HEK293 (cell line): ENCODE results near the gene CIZ1.

Experiments
- HOXC10 ChIP-seq: sonication (generic); formaldehyde crosslinking; IDR thresholded peaks from 2 replicates; pipeline ENCODE4 v1.8.1; 2023; ENCODE audit warnings: mild to moderate bottlenecking, missing genetic modification reagents
- IKZF3 ChIP-seq: fragments of 450-650 bp; IDR thresholded peaks from 2 replicates; pipeline ENCODE4 v1.5.0; 2018; ENCODE audit warnings: missing biosample characterization, mild to moderate bottlenecking, missing genetic modification characterization, moderate library complexity
- SCRT2 ChIP-seq: fragments of 450-650 bp; formaldehyde crosslinking; IDR thresholded peaks from 2 replicates; pipeline ENCODE4 v1.5.1; 2016; ENCODE audit warnings: missing biosample characterization, missing genetic modification characterization
- SETDB1 ChIP-seq: IDR thresholded peaks from one replicate; pipeline ENCODE4 v1.6.1; 2017; ENCODE audit warnings: mild to moderate bottlenecking, low read length, moderate library complexity, mixed read lengths; ENCODE audit not compliant: insufficient read length
- YY1 ChIP-seq: fragments of 450-650 bp; formaldehyde crosslinking; IDR thresholded peaks from 2 replicates; pipeline ENCODE4 v1.5.1; 2018; ENCODE audit warnings: missing biosample characterization, missing genetic modification characterization
- ZBTB48 ChIP-seq: fragments of 450-650 bp; formaldehyde crosslinking; IDR thresholded peaks from 2 replicates; pipeline ENCODE4 v1.5.1; 2016; ENCODE audit warnings: missing biosample characterization, missing genetic modification characterization
- ZFHX2 ChIP-seq: fragments of 450-650 bp; formaldehyde crosslinking; conservative IDR thresholded peaks from 2 replicates; pipeline ENCODE4 v1.5.1; 2016; ENCODE audit warnings: missing biosample characterization, missing genetic modification characterization
- ZFP37 ChIP-seq: fragments of 450-650 bp; formaldehyde crosslinking; IDR thresholded peaks from 2 replicates; pipeline ENCODE4 v1.5.1; 2016; ENCODE audit warnings: missing biosample characterization, missing genetic modification characterization
- ZFP41 ChIP-seq: fragments of 450-650 bp; formaldehyde crosslinking; IDR thresholded peaks from 2 replicates; pipeline ENCODE4 v1.5.1; 2016; ENCODE audit warnings: missing biosample characterization, missing genetic modification characterization, borderline replicate concordance
- ZNF114 ChIP-seq: fragments of 450-650 bp; formaldehyde crosslinking; IDR thresholded peaks from 2 replicates; pipeline ENCODE4 v1.5.0; 2017; ENCODE audit warnings: missing biosample characterization, missing genetic modification characterization
- ZNF2 ChIP-seq: fragments of 450-650 bp; formaldehyde crosslinking; IDR thresholded peaks from 2 replicates; pipeline ENCODE4 v1.5.1; 2016; ENCODE audit warnings: missing biosample characterization, missing genetic modification characterization
- ZNF292 ChIP-seq: fragments of 450-650 bp; formaldehyde crosslinking; IDR thresholded peaks from 2 replicates; pipeline ENCODE4 v1.5.1; 2016; ENCODE audit warnings: low read depth, missing biosample characterization, missing genetic modification characterization, borderline replicate concordance
- ZNF391 ChIP-seq: fragments of 450-650 bp; formaldehyde crosslinking; IDR thresholded peaks from 2 replicates; pipeline ENCODE4 v1.5.1; 2016; ENCODE audit warnings: low read depth, missing biosample characterization, missing genetic modification characterization, borderline replicate concordance
- ZNF473 ChIP-seq: fragments of 450-650 bp; formaldehyde crosslinking; IDR thresholded peaks from 2 replicates; pipeline ENCODE4 v1.5.1; 2017; ENCODE audit warnings: missing biosample characterization, missing genetic modification characterization
- ZNF521 ChIP-seq: fragments of 450-650 bp; formaldehyde crosslinking; IDR thresholded peaks from 2 replicates; pipeline ENCODE4 v1.5.1; 2017; ENCODE audit warnings: missing biosample characterization, mild to moderate bottlenecking, missing genetic modification characterization
- ZNF555 ChIP-seq: fragments of 450-650 bp; formaldehyde crosslinking; conservative IDR thresholded peaks from 2 replicates; pipeline ENCODE4 v1.5.1; 2017; ENCODE audit warnings: missing biosample characterization, mild to moderate bottlenecking, missing genetic modification characterization, inconsistent platforms
- ZNF571 ChIP-seq: fragments of 450-650 bp; formaldehyde crosslinking; IDR thresholded peaks from 2 replicates; pipeline ENCODE4 v1.5.0; 2017; ENCODE audit warnings: missing biosample characterization, missing genetic modification characterization
- ZNF629 ChIP-seq: fragments of 450-650 bp; formaldehyde crosslinking; IDR thresholded peaks from 2 replicates; pipeline ENCODE4 v1.5.1; 2017; ENCODE audit warnings: missing biosample characterization, missing genetic modification characterization
- ZNF792 ChIP-seq: fragments of 450-650 bp; formaldehyde crosslinking; IDR thresholded peaks from 2 replicates; pipeline ENCODE4 v1.5.1; 2016; ENCODE audit warnings: missing biosample characterization, missing genetic modification characterization
- TF ChIP-seq, protein P1 (sequence below): fragments of 450-650 bp; formaldehyde crosslinking; IDR thresholded peaks from 2 replicates; pipeline ENCODE4 v1.5.1; 2017; ENCODE audit warnings: missing biosample characterization, missing genetic modification characterization
- TF ChIP-seq, protein P2 (sequence below): fragments of 450-650 bp; formaldehyde crosslinking; IDR thresholded peaks from 2 replicates; pipeline ENCODE4 v1.5.1; 2016; ENCODE audit warnings: missing biosample characterization, missing genetic modification characterization, borderline replicate concordance
- TF ChIP-seq, protein P3 (sequence below): fragments of 450-650 bp; formaldehyde crosslinking; IDR thresholded peaks from 2 replicates; pipeline ENCODE4 v1.5.1; 2016; ENCODE audit warnings: missing biosample characterization, missing genetic modification characterization
- TF ChIP-seq, protein P4 (sequence below): fragments of 450-650 bp; formaldehyde crosslinking; IDR thresholded peaks from 2 replicates; pipeline ENCODE4 v1.5.1; 2016; ENCODE audit warnings: missing biosample characterization, missing genetic modification characterization, borderline replicate concordance
- TF ChIP-seq, protein P5 (sequence below): fragments of 450-650 bp; formaldehyde crosslinking; optimal IDR thresholded peaks from 2 replicates; pipeline ENCODE3; 2016; ENCODE audit warnings: missing biosample characterization, mild to moderate bottlenecking, missing genetic modification characterization
- TF ChIP-seq, protein P6 (sequence below): fragments of 450-650 bp; formaldehyde crosslinking; IDR thresholded peaks from 2 replicates; pipeline ENCODE4 v1.5.1; 2016; ENCODE audit warnings: missing biosample characterization, missing genetic modification characterization

CIZ1 gene

DNA sequence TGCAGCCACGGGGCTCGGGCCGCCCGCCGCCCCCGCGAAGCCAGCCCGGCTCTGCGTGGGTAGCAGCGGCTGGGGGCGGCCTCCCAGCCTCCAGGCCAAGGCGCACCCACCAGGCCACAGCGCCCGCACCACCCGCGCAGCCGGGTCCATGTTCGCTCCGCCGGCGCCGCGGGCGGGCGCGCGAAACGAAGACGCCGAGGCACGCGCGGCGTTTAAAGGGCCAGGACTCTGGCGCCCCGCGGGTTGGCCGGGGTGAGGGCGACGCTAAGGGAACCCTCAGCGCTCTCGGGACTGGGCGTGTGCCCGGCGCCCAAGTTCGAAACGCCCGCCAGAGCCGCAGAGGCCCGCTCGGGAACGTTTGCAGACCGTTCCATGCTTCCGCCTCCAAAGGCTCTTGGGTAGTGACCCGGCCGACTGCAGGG is 63.8 kb downstream of the CIZ1 start, which contains the start of gene PTGES2 (continued):
- TF ChIP-seq ZNF521 (tag by site-specific recombination) = no peak
- TF ChIP-seq ZNF555 (tag by site-specific recombination) = no peak
- TF ChIP-seq, protein P1, sequence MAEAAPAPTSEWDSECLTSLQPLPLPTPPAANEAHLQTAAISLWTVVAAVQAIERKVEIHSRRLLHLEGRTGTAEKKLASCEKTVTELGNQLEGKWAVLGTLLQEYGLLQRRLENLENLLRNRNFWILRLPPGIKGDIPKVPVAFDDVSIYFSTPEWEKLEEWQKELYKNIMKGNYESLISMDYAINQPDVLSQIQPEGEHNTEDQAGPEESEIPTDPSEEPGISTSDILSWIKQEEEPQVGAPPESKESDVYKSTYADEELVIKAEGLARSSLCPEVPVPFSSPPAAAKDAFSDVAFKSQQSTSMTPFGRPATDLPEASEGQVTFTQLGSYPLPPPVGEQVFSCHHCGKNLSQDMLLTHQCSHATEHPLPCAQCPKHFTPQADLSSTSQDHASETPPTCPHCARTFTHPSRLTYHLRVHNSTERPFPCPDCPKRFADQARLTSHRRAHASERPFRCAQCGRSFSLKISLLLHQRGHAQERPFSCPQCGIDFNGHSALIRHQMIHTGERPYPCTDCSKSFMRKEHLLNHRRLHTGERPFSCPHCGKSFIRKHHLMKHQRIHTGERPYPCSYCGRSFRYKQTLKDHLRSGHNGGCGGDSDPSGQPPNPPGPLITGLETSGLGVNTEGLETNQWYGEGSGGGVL = no peak
- TF ChIP-seq ZNF292 (tag by site-specific recombination) = no peak
- TF ChIP-seq, protein P2, sequence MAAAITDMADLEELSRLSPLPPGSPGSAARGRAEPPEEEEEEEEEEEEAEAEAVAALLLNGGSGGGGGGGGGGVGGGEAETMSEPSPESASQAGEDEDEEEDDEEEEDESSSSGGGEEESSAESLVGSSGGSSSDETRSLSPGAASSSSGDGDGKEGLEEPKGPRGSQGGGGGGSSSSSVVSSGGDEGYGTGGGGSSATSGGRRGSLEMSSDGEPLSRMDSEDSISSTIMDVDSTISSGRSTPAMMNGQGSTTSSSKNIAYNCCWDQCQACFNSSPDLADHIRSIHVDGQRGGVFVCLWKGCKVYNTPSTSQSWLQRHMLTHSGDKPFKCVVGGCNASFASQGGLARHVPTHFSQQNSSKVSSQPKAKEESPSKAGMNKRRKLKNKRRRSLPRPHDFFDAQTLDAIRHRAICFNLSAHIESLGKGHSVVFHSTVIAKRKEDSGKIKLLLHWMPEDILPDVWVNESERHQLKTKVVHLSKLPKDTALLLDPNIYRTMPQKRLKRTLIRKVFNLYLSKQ (tag by site-specific recombination) = no peak
- 0 out of 2 replicates have a peak, but pooled peaks have one; percentile 44 for TF ChIP-seq ZNF629 (tag by site-specific recombination)
- TF ChIP-seq, protein P3, sequence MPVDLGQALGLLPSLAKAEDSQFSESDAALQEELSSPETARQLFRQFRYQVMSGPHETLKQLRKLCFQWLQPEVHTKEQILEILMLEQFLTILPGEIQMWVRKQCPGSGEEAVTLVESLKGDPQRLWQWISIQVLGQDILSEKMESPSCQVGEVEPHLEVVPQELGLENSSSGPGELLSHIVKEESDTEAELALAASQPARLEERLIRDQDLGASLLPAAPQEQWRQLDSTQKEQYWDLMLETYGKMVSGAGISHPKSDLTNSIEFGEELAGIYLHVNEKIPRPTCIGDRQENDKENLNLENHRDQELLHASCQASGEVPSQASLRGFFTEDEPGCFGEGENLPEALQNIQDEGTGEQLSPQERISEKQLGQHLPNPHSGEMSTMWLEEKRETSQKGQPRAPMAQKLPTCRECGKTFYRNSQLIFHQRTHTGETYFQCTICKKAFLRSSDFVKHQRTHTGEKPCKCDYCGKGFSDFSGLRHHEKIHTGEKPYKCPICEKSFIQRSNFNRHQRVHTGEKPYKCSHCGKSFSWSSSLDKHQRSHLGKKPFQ (tag by site-specific recombination) = no peak
- TF ChIP-seq HOXC10 (CRISPR knock-in tag) = no peak
- no peak for TF ChIP-seq ZNF792 (tag by site-specific recombination)
- no peak for TF ChIP-seq SETDB1
- TF ChIP-seq ZFP37 = no peak
- no peak for TF ChIP-seq IKZF3
- TF ChIP-seq YY1 (tag by site-specific recombination) = no peak; the same call in 1 of the 2 replicates
- TF ChIP-seq ZNF571 = no peak
- no peak for TF ChIP-seq ZNF391 (tag by site-specific recombination)
- no peak for TF ChIP-seq SCRT2 (tag by site-specific recombination)
- no peak for TF ChIP-seq ZBTB48 (tag by site-specific recombination)
- peak; percentile 93 for TF ChIP-seq ZFHX2 (tag by site-specific recombination)
- TF ChIP-seq ZNF473 (tag by site-specific recombination) = no peak
- TF ChIP-seq, protein P4, sequence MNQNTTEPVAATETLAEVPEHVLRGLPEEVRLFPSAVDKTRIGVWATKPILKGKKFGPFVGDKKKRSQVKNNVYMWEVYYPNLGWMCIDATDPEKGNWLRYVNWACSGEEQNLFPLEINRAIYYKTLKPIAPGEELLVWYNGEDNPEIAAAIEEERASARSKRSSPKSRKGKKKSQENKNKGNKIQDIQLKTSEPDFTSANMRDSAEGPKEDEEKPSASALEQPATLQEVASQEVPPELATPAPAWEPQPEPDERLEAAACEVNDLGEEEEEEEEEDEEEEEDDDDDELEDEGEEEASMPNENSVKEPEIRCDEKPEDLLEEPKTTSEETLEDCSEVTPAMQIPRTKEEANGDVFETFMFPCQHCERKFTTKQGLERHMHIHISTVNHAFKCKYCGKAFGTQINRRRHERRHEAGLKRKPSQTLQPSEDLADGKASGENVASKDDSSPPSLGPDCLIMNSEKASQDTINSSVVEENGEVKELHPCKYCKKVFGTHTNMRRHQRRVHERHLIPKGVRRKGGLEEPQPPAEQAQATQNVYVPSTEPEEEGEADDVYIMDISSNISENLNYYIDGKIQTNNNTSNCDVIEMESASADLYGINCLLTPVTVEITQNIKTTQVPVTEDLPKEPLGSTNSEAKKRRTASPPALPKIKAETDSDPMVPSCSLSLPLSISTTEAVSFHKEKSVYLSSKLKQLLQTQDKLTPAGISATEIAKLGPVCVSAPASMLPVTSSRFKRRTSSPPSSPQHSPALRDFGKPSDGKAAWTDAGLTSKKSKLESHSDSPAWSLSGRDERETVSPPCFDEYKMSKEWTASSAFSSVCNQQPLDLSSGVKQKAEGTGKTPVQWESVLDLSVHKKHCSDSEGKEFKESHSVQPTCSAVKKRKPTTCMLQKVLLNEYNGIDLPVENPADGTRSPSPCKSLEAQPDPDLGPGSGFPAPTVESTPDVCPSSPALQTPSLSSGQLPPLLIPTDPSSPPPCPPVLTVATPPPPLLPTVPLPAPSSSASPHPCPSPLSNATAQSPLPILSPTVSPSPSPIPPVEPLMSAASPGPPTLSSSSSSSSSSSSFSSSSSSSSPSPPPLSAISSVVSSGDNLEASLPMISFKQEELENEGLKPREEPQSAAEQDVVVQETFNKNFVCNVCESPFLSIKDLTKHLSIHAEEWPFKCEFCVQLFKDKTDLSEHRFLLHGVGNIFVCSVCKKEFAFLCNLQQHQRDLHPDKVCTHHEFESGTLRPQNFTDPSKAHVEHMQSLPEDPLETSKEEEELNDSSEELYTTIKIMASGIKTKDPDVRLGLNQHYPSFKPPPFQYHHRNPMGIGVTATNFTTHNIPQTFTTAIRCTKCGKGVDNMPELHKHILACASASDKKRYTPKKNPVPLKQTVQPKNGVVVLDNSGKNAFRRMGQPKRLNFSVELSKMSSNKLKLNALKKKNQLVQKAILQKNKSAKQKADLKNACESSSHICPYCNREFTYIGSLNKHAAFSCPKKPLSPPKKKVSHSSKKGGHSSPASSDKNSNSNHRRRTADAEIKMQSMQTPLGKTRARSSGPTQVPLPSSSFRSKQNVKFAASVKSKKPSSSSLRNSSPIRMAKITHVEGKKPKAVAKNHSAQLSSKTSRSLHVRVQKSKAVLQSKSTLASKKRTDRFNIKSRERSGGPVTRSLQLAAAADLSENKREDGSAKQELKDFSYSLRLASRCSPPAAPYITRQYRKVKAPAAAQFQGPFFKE (tag by site-specific recombination) = no peak
- TF ChIP-seq, protein P5, sequence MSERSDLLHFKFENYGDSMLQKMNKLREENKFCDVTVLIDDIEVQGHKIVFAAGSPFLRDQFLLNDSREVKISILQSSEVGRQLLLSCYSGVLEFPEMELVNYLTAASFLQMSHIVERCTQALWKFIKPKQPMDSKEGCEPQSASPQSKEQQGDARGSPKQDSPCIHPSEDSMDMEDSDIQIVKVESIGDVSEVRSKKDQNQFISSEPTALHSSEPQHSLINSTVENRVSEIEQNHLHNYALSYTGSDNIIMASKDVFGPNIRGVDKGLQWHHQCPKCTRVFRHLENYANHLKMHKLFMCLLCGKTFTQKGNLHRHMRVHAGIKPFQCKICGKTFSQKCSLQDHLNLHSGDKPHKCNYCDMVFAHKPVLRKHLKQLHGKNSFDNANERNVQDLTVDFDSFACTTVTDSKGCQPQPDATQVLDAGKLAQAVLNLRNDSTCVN = peak; percentile 87
- TF ChIP-seq, protein P6, sequence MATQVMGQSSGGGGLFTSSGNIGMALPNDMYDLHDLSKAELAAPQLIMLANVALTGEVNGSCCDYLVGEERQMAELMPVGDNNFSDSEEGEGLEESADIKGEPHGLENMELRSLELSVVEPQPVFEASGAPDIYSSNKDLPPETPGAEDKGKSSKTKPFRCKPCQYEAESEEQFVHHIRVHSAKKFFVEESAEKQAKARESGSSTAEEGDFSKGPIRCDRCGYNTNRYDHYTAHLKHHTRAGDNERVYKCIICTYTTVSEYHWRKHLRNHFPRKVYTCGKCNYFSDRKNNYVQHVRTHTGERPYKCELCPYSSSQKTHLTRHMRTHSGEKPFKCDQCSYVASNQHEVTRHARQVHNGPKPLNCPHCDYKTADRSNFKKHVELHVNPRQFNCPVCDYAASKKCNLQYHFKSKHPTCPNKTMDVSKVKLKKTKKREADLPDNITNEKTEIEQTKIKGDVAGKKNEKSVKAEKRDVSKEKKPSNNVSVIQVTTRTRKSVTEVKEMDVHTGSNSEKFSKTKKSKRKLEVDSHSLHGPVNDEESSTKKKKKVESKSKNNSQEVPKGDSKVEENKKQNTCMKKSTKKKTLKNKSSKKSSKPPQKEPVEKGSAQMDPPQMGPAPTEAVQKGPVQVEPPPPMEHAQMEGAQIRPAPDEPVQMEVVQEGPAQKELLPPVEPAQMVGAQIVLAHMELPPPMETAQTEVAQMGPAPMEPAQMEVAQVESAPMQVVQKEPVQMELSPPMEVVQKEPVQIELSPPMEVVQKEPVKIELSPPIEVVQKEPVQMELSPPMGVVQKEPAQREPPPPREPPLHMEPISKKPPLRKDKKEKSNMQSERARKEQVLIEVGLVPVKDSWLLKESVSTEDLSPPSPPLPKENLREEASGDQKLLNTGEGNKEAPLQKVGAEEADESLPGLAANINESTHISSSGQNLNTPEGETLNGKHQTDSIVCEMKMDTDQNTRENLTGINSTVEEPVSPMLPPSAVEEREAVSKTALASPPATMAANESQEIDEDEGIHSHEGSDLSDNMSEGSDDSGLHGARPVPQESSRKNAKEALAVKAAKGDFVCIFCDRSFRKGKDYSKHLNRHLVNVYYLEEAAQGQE (tag by site-specific recombination) = no peak
- peak; percentile 64; the same call in 1 of the 2 replicates for TF ChIP-seq ZNF2 (tag by site-specific recombination)
- no peak for TF ChIP-seq ZNF114
- TF ChIP-seq ZFP41 = no peak
